Endothelial cell (in vitro differentiated cells): ENCODE results near the gene TEAD3. TPM values are rescaled to one million over a fixed set of nuclear protein-coding genes. Genes with fewer than 3 reads are reported as not detected.

Experiments used
- DNase-seq: peaks from one replicate; pipeline ENCODE4 v3.0.0; 2021; ENCODE audit warnings: low spot score
- H3K27ac Mint-ChIP-seq: one replicate; pipeline ENCODE4 v1.8.0; 2021; ENCODE audit warnings: mixed read lengths, inconsistent platforms; ENCODE audit not compliant: unreplicated experiment
- H3K27me3 Mint-ChIP-seq: one replicate; pipeline ENCODE4 v1.8.0; 2021; ENCODE audit warnings: mild to moderate bottlenecking, moderate library complexity, mixed read lengths, inconsistent platforms; ENCODE audit not compliant: unreplicated experiment
- H3K36me3 Mint-ChIP-seq: one replicate; pipeline ENCODE4 v1.8.0; 2021; ENCODE audit warnings: mild to moderate bottlenecking, low read depth, mixed read lengths, inconsistent platforms; ENCODE audit not compliant: unreplicated experiment
- H3K4me1 Mint-ChIP-seq: one replicate; pipeline ENCODE4 v1.8.0; 2021; ENCODE audit warnings: mild to moderate bottlenecking, mixed read lengths, inconsistent platforms; ENCODE audit not compliant: unreplicated experiment
- H3K4me3 Mint-ChIP-seq: one replicate; pipeline ENCODE4 v1.8.0; 2021; ENCODE audit warnings: mild to moderate bottlenecking, mixed read lengths, inconsistent platforms; ENCODE audit not compliant: unreplicated experiment
- H3K9me3 Mint-ChIP-seq: one replicate; pipeline ENCODE4 v1.8.0; 2021; ENCODE audit warnings: mixed read lengths, inconsistent platforms; ENCODE audit not compliant: unreplicated experiment
- total RNA-seq: library from RNA; stranded (reverse); fragmentation: NEBNext Ultra II Directional; extraction: Animal tissue kit (Norgen Biotek cat#: 25700); gene quantifications from one replicate; pipeline ENCODE4 v1.2.1, GENCODE V29; 2021; ENCODE audit not compliant: unreplicated experiment
- TF ChIP-seq, protein P1 (sequence below): fragments of 200-600 bp; sonication (generic); IDR thresholded peaks from one replicate; pipeline ENCODE4 v1.5.0; 2021; ENCODE audit warnings: antibody characterized with exemption; ENCODE audit not compliant: unreplicated experiment

TEAD3 gene
- total RNA-seq, 1 donor from 2014 or later, result 6.3 TPM

DNA sequence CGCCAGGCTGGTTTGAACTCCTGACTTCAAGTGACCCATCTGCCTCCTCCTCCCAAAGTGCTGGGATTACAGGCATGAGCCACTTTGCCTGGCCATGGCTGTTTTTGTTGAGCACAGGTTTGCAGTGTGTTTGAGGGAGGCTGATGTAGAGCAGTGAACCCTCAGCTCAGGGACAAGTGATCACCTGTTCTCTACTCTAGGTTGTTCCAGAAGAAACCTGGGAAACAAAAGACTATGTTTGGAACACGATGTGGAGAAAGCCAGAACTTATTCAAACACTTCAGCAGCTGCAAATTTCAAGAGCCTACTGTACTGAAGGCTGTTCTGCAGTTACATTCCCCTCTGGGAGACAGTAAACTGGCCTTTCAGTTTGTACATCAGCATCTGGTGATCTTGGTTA lies 11.1 kb upstream of the TEAD3 start:
- Mint-ChIP-seq H3K4me3 (no peak overlapping the region), H3K27me3 (peaks cover 10% of the 10 kb centered on the region), H3K4me1 (peaks cover 3% of the 10 kb centered on the region), H3K27ac (no peak overlapping the region), H3K9me3 (no peaks in the 10 kb centered on the region), H3K36me3 (no peaks in the 10 kb centered on the region)
- TF ChIP-seq, protein P1, sequence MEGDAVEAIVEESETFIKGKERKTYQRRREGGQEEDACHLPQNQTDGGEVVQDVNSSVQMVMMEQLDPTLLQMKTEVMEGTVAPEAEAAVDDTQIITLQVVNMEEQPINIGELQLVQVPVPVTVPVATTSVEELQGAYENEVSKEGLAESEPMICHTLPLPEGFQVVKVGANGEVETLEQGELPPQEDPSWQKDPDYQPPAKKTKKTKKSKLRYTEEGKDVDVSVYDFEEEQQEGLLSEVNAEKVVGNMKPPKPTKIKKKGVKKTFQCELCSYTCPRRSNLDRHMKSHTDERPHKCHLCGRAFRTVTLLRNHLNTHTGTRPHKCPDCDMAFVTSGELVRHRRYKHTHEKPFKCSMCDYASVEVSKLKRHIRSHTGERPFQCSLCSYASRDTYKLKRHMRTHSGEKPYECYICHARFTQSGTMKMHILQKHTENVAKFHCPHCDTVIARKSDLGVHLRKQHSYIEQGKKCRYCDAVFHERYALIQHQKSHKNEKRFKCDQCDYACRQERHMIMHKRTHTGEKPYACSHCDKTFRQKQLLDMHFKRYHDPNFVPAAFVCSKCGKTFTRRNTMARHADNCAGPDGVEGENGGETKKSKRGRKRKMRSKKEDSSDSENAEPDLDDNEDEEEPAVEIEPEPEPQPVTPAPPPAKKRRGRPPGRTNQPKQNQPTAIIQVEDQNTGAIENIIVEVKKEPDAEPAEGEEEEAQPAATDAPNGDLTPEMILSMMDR, result no peak
- DNase-seq, result no peak

GRCh38 chr6:35507221-35507620 lies 10.3 kb upstream of the TEAD3 start:
- Mint-ChIP-seq H3K27ac (no peak overlapping the region), H3K9me3 (no peaks in the 10 kb centered on the region), H3K4me1 (peaks cover 3% of the 10 kb centered on the region), H3K27me3 (peaks cover 10% of the 10 kb centered on the region), H3K4me3 (no peak overlapping the region), H3K36me3 (no peaks in the 10 kb centered on the region)
- no peak for DNase-seq
- TF ChIP-seq, protein P1, result no peak

DNA sequence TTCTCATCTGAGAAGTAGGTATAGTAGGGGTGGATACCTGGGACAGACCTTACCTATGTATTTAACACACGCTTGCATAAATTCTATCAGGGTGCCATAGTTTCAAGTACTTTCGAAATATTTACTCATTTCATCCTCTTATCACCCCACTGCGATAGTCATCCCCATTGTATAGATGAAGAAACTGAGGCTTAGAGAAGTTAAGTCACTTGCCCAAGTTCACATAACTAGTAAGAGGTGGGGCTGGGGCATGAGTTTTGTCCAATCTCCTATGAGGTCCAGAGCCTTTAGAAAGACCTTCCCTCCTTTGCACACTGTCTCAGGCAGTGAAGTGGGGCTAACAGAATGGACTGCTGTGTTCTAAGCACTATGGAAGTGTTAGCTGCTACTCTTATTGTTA lies 9.7 kb upstream of the TEAD3 start:
- no peak overlapping the region for H3K27ac Mint-ChIP-seq
- no peaks in the 10 kb centered on the region for H3K9me3 Mint-ChIP-seq
- DNase-seq, result no peak
- H3K27me3 Mint-ChIP-seq, result peaks cover 10% of the 10 kb centered on the region
- peaks cover 3% of the 10 kb centered on the region for H3K4me1 Mint-ChIP-seq
- no peaks in the 10 kb centered on the region for H3K36me3 Mint-ChIP-seq
- TF ChIP-seq, protein P1, result no peak
- no peak overlapping the region for H3K4me3 Mint-ChIP-seq

DNA sequence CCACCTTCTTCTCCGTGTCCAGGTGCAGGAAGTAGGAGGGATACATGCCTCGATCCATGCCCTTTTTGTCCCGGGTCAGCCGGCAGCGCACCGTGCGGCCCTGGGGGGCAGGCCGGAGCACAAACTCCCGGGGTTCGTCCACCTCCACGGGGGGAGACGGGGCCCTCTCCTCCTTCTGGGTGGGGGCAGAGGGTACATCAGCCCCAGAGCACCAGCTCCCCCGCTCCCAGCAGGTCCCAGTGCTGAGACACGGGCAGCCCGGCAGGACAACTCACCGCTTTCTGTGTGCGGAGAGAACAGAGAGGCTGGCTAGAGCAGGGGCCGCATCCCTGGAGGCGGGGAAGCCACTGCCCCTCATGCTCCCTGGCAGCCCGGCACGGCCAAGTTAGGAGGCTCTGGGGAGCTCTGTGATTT lies 9.1 kb upstream of the TEAD3 start:
- Mint-ChIP-seq H3K4me3 (no peak overlapping the region), H3K36me3 (no peaks in the 10 kb centered on the region), H3K4me1 (peaks cover 4% of the 10 kb centered on the region), H3K27ac (no peak overlapping the region), H3K9me3 (no peaks in the 10 kb centered on the region), H3K27me3 (peaks cover 10% of the 10 kb centered on the region)
- TF ChIP-seq, protein P1, result no peak
- no peak for DNase-seq

GRCh38 chr6:35503534-35503933 lies 6.7 kb upstream of the TEAD3 start:
- Mint-ChIP-seq H3K36me3 (peaks cover 3% of the 10 kb centered on the region), H3K27ac (no peak overlapping the region), H3K4me3 (no peak overlapping the region), H3K27me3 (peaks cover 14% of the 10 kb centered on the region), H3K9me3 (no peaks in the 10 kb centered on the region), H3K4me1 (peaks cover 6% of the 10 kb centered on the region)
- TF ChIP-seq, protein P1, result no peak
- no peak for DNase-seq
